ENCODE measurements around the gene RIT1.

The RIT1 gene

DNA sequence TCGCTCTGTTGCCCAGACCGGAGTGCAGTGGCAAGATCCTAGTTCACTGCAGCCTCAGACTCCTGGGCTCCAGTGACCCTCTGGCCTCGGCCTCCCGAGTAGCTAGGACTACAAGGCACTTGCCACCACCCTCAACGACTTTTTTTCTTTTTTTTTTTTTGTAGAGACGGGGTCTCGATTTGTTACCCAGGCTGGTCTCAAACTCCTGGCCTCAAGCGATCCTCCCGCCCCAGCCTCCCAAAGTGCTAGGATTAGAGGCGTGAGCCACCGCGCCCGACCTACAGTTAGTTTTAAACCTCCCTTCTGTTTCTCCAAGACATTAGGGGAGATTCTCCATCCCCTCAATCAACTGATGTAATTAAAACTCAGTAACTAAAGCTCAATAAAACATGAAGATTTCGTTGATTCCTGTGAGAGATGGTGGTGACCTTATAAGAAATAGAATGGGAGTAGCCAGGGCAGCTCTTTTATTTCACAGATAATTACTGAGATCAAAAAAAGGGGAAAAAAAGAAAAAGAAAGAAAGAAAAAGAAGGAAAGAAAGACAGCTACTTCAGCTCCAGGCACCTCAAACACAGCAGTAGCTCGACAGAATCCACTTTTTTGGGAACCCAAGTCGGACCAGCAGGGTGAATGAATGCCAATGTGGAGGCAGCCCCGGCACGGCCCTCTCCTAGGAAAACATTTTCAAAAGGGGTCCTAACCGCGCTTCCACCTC is 54.7 kb downstream of the RIT1 start:
- no peak for DNase-seq

DNA sequence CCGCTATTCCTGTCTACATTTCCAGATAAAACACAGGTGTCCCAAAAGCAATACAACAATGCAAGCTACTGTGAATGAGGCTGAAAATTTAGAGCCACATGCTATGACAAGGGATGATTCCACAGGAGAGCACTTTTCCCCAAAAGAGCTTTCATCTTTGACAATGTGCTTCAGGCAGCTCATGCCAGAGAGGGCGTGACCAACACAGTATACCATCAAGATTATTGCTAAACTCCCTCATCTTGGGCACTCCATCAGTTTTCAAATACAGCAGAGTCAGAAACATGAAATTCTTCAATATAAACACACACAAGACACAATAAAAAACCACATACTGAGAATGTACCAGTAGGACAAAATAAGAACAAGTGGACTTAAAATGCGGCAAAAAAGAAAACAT is 60.8 kb downstream of the RIT1 start:
- DNase-seq: no peak

DNA sequence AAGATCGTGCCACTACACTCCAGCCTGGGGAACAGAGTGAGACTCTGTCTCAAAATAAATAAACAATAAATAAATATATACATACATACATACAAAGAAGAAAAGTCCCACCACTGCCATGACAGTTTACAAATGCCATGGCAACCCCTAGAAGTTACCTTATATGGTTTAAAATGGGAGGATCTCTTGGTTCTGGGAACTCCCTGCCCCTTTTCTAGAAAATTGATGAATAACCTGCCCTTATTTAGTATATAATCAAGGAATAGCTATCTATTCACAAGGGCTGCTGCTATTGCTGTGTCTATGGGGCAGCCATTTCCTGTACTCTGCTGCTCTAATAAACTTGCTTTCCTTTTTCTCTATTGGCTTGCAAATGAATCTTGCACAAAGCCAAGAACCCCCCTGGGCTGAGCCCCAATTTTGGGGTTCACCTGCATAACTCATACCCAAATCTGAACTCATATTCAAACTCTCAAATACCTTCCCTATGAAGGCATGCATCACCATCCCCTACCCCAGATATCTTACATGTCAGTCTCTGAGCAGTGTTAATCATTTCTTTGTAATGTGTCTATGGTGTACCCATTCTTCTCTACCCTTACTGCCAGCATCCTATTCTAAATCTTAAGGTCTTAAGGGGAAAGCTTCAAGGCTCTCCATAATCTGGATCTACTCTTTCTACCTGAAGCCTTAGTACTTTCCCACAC is 63.2 kb downstream of the RIT1 start:
- DNase-seq: no peak
